ENCODE measurements around the gene ABCC9.

The ABCC9 gene

DNA sequence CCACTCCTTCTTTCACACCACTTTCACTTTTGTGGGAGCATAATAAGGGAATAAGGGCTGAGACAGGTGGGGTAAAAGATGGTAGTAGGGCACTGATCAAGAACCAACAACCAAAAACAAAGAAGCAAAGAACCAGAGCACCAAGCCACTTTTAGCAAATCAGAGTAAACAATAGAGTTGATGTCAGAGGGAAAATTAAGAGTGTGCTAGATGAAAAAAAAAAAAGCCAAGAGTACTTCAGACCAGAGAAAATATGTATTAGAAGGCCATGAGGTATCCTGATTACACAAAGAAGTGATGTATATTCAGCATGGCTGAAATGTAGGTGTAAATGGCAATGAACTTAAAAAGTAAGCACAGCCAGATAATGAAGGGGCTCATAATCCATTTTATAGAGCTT is 75.4 kb downstream of the ABCC9 start:
- DNase-seq = no peak

DNA sequence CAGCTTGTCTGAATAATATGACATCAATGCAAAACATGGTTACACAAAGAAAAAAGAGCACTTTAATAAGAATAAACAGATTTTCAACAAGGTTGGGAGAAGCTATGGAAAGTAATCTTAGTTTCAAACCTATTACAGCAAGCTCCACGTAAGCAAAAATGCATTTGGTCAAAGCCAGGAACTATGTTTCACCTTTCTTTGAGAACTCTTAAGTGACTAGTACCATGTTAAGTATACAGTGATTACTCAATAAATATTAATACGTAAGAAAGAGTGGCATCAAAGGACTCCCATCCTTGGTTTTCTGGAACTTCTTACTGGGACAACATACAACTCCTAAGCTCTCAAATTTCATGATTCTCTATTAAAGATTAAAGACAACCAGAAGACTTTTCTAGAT is 80.7 kb downstream of the ABCC9 start:
- no peak for DNase-seq

- DNase-seq = no peak
Measured at GRCh38 chr12:21860128-21860527, 81.1 kb downstream of the ABCC9 start.

GRCh38 chr12:21852251-21852650 is 89.0 kb downstream of the ABCC9 start:
- DNase-seq = no peak

- no peak for DNase-seq
Measured at GRCh38 chr12:21851151-21851550, 90.1 kb downstream of the ABCC9 start.

DNA sequence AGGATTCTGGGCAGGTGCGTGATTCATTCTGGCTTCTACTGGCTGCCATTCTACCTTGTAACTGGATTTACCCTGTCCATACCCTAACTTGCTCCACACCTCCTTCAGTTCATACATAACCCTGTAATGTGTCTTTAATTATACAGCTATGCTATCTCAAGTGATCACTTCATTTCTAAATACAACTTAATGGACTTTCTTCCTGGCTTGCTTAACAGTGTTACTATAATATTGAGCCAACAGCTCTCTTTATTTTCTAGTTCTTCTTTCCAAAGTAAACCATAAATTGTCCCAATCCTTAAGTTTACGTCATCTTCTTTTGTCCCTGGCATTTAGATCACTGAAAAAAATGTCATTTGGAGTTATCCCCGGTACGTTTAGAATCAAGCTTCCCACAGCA is 90.8 kb downstream of the ABCC9 start:
- DNase-seq = no peak

- DNase-seq = no peak
Measured at GRCh38 chr12:21849878-21850277, 91.3 kb downstream of the ABCC9 start.

DNA sequence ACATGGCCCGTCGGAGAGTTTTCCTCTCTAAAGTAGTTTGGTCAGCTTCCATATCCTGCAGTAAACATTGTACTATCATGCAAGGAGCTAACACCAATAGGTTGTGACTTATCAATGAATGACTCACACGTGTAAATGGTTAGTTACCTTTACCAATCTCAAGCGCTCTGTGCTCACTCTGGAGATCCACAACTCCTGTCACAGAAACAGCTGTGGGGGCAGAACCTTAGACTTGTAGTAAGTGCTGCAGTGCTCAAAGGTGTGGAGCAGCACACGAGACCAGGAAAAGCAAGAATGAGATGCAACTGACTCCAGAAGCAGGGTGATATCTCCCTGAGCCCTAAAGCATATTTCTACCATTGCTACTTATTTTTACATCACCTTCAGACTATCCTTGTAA is 93.0 kb downstream of the ABCC9 start:
- no peak for DNase-seq

DNA sequence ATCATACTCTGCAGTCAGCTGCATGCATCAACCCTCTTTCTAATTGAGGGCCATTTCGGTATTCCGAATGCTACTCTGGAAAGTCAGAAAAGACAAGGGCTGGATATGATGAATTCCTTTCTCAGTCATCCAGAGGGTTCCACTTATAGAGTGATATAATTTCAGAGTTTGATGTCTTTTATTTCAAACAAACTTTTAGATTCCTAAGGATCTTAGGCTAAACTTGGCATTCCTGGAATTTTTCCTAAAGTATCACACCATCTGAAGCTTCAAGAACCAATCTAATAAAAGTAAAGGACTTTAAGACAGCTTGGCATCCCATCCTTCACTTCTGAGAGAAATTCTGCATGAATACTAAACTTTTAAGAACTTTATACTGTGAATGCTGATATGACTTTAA is 97.4 kb downstream of the ABCC9 start:
- no peak for DNase-seq

DNA sequence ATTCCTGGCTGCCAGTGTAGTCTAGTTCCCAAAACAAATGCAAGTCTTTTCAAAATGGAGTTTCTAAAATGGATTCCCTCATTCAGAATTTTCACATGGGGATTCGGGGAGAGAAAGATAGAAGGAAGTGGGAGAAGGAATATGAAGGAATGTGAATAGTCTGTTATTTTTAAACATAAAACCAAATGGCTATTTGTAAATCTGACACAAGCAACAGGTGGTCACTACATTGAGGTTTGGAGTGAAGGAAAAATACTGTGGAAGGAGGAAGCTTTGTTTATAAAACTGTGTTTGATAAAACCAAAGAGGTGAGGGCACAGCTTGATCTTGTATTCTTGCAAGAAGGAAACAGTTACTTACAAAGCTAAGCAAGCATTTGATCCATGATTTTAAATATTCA is 101.5 kb downstream of the ABCC9 start:
- no peak for DNase-seq

DNA sequence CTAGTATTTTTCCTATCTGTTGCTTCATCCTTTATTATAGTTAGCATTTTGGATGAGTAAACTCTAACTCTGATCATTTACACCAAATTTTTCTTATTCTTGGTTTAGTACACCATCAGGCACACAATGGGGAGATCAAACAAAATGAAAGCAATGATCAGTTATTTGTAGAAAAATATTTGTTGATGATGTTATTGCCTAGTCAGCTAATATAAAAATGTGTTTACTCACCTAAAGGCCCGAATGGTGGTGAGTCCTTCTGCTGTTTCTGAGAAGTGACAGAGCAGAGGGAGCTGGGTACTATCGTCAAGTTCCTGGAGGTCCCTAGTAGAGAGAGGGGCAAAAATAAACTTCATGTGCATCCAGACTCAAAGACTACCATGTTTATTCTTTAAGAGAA is 103.4 kb downstream of the ABCC9 start:
- DNase-seq = no peak

DNA sequence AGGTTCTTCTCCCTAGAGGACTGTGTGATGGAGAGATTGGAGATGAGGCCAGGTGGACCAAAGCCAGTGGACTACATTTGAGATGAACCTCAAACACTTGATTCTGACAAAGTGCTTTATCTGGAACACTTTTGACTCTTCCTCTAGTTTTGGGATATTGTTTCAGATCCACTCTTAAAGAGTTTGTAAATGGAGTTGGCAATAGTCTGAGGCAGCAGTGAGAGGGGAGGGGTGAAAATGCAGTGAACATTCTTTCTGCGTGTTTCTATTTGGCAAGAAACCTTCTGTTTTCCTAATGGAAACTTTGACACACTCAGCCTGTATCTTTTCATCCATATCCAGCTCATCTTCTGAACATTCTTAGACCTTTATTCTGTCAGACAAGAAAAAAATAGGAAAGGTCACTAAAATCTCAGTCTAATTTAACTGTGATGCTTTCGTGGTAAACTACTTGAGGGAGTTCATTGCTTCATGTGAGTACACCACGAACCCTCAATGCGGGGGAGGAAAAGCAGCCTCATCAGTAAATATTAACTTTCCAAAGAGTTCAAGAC is 109.4 kb downstream of the ABCC9 start:
- DNase-seq = no peak

- no peak for DNase-seq
Measured at GRCh38 chr12:21828779-21829178, 112.4 kb downstream of the ABCC9 start.

DNA sequence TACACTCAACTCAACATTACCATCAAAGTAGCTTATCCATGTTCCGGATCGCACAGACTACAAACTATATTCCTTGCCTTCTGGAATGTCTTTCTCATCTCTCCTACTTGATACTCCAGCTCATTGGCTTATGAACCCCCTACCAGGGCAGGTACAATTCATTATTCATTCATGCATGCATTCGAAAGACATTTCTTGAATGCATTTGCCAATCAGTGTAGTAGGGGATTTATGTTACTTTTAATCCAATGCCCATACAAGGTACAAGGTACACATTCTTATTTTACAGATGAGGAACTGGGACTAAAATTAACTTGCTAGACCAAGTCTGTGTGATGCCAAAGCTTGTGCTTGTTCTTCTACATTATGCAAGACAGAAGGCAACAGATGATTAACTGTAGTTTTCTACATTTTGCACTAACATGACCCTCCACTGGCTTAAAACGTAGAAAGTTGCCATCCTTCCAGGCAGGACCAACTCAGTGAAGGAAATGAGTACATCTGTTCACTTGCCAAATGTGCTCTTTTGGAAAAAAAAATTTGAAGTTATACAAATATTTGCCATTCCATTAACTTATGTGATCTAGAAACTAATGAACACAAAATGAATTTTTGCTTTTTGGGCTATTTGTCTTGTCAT is 113.0 kb downstream of the ABCC9 start:
- DNase-seq = no peak

DNA sequence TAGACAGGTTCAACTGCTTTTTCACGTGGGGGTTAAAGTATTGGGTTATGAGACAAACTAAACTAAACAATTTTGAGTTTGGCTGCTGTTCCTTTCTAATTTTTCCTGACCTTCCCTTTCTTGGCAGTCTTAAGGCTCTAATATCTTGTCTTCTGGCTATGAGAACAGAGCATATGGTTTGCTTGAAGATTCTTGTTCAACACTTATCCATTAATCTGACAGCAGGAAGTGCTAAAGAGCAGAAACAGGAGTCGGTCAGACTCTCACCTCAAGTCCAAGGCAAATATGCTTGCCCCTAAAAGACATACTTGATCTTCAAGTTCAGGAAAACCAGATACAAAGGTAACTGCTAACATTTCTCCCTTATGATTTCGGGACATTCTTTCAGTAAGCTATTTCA is 114.1 kb downstream of the ABCC9 start:
- DNase-seq = no peak

DNA sequence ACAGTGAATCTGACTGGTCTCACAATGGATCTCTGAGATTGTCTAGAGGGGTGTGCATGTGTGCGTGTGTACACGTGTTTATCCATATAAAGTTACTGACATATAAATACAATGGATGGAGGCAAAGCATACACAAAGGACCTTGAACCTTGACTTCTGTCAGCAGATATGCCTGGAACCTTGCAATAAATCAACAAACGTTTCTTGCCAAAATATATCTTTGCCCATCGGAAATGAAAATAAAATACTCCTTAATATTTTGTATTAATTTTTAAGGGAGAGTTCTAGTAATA is 114.7 kb downstream of the ABCC9 start:
- DNase-seq = no peak

DNA sequence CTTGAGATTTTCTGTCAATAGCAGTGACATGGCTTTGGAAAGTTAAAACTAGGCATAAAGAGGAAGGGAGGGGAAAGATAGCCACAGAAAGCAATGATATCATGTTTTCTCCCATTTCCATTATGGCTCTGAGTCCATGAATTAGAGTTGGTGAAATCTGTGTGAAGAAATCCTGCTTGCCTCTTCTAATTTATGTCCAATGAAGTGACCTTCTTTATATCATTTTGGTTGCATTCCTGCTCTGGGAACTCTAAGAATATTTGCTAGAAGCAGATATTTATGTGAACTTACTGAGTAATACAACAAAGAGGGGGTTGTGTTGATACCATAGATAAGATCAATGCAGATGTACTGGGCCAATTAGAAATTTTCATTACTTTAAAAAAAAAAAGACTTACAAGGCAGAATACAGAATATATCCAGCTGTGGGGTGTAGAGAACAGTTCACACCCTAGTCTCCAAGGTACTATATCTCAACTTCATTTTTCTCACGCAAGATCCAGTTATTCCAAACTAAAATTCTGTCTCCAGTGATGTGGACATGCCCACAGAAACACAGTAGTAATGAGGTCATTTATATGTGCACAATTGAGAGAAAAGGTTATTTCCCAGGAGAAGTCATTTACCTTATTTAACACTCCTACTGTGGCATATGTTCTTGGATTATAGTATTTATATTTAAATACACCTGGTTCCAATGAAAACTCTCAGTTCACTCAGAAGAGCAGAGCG is 115.2 kb downstream of the ABCC9 start:
- DNase-seq = no peak

DNA sequence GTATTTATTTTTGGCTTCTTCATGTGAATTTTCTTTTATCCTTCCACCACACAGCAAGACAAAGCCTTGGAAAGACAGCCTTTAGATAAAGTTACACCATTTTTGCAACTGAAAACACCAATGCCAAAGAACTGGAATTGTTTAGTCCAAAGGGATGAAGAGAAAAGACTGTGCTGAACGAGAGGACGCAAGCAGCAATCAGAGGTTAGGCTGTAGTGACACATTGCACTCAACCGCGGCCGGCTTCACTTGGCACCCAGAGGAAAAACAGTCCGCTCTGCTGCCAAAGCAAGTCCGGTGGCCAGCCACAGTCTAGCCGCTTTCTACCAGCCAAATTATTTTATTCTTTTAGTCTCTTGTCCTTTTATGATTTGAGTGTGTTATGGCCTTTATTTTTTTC is 117.6 kb downstream of the ABCC9 start:
- no peak for DNase-seq

GRCh38 chr12:21819678-21820077 is 121.5 kb downstream of the ABCC9 start:
- DNase-seq = no peak

DNA sequence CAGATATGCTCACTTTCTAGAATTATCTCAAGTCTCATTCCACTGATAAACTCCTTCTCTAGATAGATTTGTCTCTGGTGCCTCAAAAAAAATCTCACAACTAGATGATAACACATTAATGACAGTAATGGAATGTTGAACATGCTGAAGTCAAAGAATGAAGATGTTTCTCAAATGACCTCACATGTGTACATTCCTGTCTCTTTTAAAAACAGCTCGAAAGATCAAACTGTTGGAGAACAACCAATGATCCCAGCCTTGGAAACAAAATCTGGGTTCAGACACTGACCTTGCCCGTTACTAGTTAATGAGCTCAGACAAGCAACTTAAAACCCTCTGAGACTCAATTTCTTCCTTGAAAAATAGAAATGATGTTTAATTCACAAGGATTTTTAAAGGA is 122.0 kb downstream of the ABCC9 start:
- DNase-seq = no peak

DNA sequence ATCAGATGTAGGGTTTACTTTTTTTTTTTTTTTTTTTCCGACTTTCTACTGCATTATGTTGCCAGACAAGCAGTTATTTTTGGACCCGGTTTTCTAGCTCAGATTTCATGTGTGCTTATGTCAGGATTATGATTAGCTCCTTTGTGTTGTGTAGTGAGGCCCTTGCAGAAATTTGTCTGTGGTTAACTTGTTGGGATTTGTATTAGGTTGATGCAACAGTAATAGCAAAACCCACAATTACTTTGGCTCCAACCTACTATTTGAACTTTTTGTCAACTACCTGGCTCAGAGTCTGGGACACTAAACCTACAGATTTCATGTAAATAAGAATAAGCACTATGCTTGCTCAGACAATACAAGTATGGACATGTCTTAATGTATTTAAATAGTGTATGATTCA is 122.6 kb downstream of the ABCC9 start:
- DNase-seq = no peak

DNA sequence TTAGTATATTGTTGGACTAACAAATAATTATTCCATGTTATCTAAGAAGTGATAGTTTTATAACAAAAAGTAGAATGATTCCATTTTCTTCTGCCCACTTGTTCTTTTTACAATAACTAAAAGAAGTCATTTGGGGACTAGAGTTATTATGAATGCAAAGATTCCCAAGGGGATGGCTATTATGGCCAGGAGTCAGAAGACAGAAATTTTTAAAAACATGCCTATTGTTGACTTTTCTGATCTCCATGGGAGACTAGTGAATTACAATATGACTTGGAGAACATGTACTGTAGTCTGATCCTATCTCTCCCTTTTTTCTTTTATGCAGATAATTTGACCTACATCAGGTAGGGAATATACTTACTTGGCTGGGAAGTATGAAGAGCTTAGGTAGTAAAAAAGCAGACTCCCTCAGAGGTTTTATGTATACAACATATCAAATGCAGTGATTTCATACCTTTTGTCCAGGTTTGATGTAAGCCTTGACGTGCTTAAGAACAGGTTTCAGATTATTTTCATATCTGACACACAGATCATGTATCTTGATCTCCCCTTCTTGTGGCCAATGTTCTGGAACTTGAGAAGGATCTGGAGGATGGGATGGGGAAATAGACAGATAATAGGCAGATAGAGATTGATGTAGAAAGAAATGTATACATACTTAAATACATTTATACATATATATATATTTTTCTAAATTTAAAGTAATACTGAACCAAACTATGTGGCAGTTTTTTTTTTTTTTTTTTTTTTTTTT is 125.7 kb downstream of the ABCC9 start:
- DNase-seq = no peak

DNA sequence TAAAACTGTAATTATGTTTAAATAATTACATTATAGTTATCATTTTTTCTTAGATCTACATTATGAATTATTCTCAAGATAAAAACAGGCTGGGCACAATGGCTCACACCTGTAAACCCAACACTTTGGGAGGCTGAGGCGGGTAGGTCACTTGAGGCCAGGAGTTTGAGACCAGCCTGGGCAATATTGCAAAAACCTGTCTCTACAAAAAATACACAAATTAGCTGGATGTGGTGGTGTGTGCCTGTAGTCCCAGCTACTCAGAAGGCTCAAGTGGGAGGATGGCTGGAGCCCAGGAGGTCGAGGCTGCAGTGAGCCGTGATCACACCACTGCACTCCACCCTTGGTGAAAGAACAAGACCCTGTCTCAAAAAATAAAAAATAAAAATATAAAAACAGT is 126.4 kb downstream of the ABCC9 start:
- no peak for DNase-seq

GRCh38 chr12:21814327-21814726 is 126.9 kb downstream of the ABCC9 start:
- DNase-seq = no peak
